Measurements from ENCODE around the gene LRCH4. TPM values are rescaled to one million over a fixed set of nuclear protein-coding genes. Genes with fewer than 3 reads are reported as not detected.

LRCH4 gene
- total and polyA plus RNA-seq, 2 donors (not counting 3 experiments of a cell fraction or from before 2014, with no cell fraction given) = 32.1 to 56.1 TPM

- no peaks in the 10 kb centered on the region for H3K9me3 ChIP-seq (replicated peaks; ENCODE audit: control insufficient read depth, insufficient read depth, low read length)
- TF ChIP-seq POLR2A (IDR thresholded peaks at IDR 0.05; ENCODE audit: low read depth, low read length) (no peak), GATA2 (IDR thresholded peaks at IDR 0.05; ENCODE audit: insufficient read depth, insufficient read length, low read depth, low read length) (no peak), POLR2AphosphoS5 (IDR thresholded peaks at IDR 0.05; ENCODE audit: insufficient read depth, low read depth, low read length) (no peak), MYC (IDR thresholded peaks at IDR 0.05; ENCODE audit: low read depth, low read length) (no peak), JUN (IDR thresholded peaks at IDR 0.05; ENCODE audit: borderline replicate concordance, insufficient read depth, insufficient read length, low read depth) (no peak), FOS (IDR thresholded peaks at IDR 0.05; ENCODE audit: borderline replicate concordance, insufficient read depth, low read length) (no peak), MAX (IDR thresholded peaks at IDR 0.05; ENCODE audit: insufficient read depth, insufficient read length) (no peak), EZH2 (IDR thresholded peaks at IDR 0.05; ENCODE audit: borderline replicate concordance, low read depth, low read length, severe bottlenecking) (no peak), CTCF (IDR thresholded peaks at IDR 0.05; ENCODE audit: extremely low read depth in 1 of 2, insufficient read depth in 1 of 2, low read depth in 1 of 2, low read length in 2 of 2) (no peak)
- ChIA-PET CTCF (interaction anchor here (0.7 to 4.2 kb wide), 4 partner anchors 25 to 97 kb away, joined by 3 to 119 read pairs (median 28); partner anchors contain the start of genes FBXO24 and SPACDR), POLR2A (interaction anchor here (0.7 kb wide), 1 partner anchor 67 kb away, joined by 3 read pairs; no protein-coding TSS in a partner anchor)
- H3K27ac ChIP-seq (ENCODE audit: insufficient read depth, low read depth, low read length) = no peak overlapping the region
- dilution Hi-C loops (cut with MboI; ENCODE audit: extremely low pct_ligation_motif_present, low sequenced_read_pairs) (no loop called here), intact Hi-C loops (cut with micrococcal nuclease) (no loop called here)
- H3K4me2 ChIP-seq (ENCODE audit: insufficient read depth, low read length) = no peak overlapping the region
- H3K4me1 ChIP-seq (ENCODE audit: control insufficient read depth, extremely low read depth, insufficient read depth, low read length) = peaks cover 6% of the 10 kb centered on the region
- no peaks in the 10 kb centered on the region for H3K79me2 ChIP-seq (ENCODE audit: control insufficient read depth, insufficient read depth, low read length)
- peaks cover 0 to 25% of the 10 kb centered on the region in 2 experiments for H3K36me3 ChIP-seq (ENCODE audit: control insufficient read depth in 2 of 2, extremely low read depth in 1 of 2, insufficient read depth in 2 of 2, low read length in 2 of 2)
- no peak overlapping the region for H2AFZ ChIP-seq (ENCODE audit: low read depth, low read length)
- H3K9ac ChIP-seq (replicated peaks; ENCODE audit: extremely low read depth, insufficient read depth, low read length) = no peak overlapping the region
- H3K27me3 ChIP-seq (ENCODE audit: control insufficient read depth in 2 of 2, insufficient read depth in 2 of 2, low read length in 2 of 2) = no peaks in the 10 kb centered on the region
- DNase-seq (ENCODE audit: low read depth, low spot score) = no peak
- H3K9me1 ChIP-seq (replicated peaks; ENCODE audit: control insufficient read depth, extremely low read depth, insufficient read depth, low read length) = no peaks in the 10 kb centered on the region
- no peak for FAIRE-seq
- no peak overlapping the region for H3K4me3 ChIP-seq (replicated peaks in 1 of 3; ENCODE audit: insufficient read depth in 1 of 3, low read depth in 1 of 3, low read length in 3 of 3)
- H4K20me1 ChIP-seq (replicated peaks; ENCODE audit: control insufficient read depth, extremely low read depth, insufficient read depth, low read length) = no peaks in the 10 kb centered on the region
- BruUV-seq (replicated peaks) = no TSS peak
Measured at GRCh38 chr7:100561491-100562194, 24.3 kb downstream of the LRCH4 start.
